22Rv1 (cell line): Measurements from ENCODE around the gene STKLD1.

ENCODE experiments used
- ZFX ChIP-seq: fragments of 450-650 bp; IDR thresholded peaks from 2 replicates; pipeline ENCODE4 v1.6.1; 2017; ENCODE audit warnings: antibody characterized with exemption, borderline replicate concordance
- TF ChIP-seq, protein P1 (sequence below): fragments of 450-650 bp; IDR thresholded peaks from 2 replicates; pipeline ENCODE4 v1.5.1; 2017; ENCODE audit warnings: mild to moderate bottlenecking

DNA sequence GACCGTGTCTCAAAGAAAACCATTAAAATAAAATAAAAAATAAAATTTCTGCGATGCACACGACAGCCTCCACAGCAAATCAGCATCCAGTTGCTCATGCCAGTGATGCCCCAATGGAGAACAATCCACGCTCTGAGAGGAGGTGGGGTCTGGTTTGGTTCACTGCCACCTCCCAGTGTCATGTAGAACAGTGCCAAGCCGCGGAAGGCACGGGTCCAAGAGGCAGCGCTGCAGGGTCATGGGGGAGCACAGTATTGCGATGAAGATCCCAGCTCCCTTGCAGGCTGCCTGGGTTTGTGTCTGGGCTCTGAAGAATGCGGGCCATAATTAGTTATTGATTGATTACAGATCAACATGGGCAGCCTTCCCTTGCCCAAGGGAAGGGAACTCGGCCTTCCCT, 77.5 kb downstream of the STKLD1 start:
- TF ChIP-seq ZFX = no peak
- TF ChIP-seq, protein P1, sequence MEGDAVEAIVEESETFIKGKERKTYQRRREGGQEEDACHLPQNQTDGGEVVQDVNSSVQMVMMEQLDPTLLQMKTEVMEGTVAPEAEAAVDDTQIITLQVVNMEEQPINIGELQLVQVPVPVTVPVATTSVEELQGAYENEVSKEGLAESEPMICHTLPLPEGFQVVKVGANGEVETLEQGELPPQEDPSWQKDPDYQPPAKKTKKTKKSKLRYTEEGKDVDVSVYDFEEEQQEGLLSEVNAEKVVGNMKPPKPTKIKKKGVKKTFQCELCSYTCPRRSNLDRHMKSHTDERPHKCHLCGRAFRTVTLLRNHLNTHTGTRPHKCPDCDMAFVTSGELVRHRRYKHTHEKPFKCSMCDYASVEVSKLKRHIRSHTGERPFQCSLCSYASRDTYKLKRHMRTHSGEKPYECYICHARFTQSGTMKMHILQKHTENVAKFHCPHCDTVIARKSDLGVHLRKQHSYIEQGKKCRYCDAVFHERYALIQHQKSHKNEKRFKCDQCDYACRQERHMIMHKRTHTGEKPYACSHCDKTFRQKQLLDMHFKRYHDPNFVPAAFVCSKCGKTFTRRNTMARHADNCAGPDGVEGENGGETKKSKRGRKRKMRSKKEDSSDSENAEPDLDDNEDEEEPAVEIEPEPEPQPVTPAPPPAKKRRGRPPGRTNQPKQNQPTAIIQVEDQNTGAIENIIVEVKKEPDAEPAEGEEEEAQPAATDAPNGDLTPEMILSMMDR = no peak
